Glutamatergic neuron (in vitro differentiated cells): ENCODE measurements around the gene FRMD4A. TPM values are rescaled to one million over a fixed set of nuclear protein-coding genes. Genes with fewer than 3 reads are reported as not detected.
A peak's percentile ranks its signal among the peaks of the same experiment; 100 is the strongest.

ENCODE experiments used
- DNase-seq: peaks from one replicate; pipeline ENCODE4 v3.0.0; 2022
- H3K27ac Mint-ChIP-seq: one replicate; pipeline ENCODE4 v1.8.0; 2020; ENCODE audit warnings: mild to moderate bottlenecking, mixed read lengths, inconsistent platforms; ENCODE audit not compliant: unreplicated experiment
- H3K27me3 Mint-ChIP-seq: one replicate; pipeline ENCODE4 v1.8.0; 2020; ENCODE audit warnings: mild to moderate bottlenecking, moderate library complexity, mixed read lengths, inconsistent platforms; ENCODE audit not compliant: unreplicated experiment
- H3K36me3 Mint-ChIP-seq: one replicate; pipeline ENCODE4 v1.8.0; 2020; ENCODE audit warnings: mild to moderate bottlenecking, mixed read lengths, inconsistent platforms; ENCODE audit not compliant: unreplicated experiment
- H3K4me1 Mint-ChIP-seq: one replicate; pipeline ENCODE4 v1.8.0; 2020; ENCODE audit warnings: mild to moderate bottlenecking, low read depth, mixed read lengths, inconsistent platforms; ENCODE audit not compliant: unreplicated experiment
- H3K4me3 Mint-ChIP-seq: one replicate; pipeline ENCODE4 v1.8.0; 2020; ENCODE audit warnings: mild to moderate bottlenecking, mixed read lengths, inconsistent platforms; ENCODE audit not compliant: unreplicated experiment
- H3K9me3 Mint-ChIP-seq: one replicate; pipeline ENCODE4 v1.8.0; 2020; ENCODE audit warnings: mild to moderate bottlenecking, moderate library complexity, mixed read lengths, inconsistent platforms; ENCODE audit not compliant: unreplicated experiment
- total RNA-seq: library from RNA; stranded (reverse); fragmentation: NEBNext Ultra II Directional; extraction: Animal tissue kit (Norgen Biotek cat#: 25700); gene quantifications from one replicate; pipeline ENCODE4 v1.2.1, GENCODE V29; 2021; ENCODE audit not compliant: unreplicated experiment
- TF ChIP-seq, protein P1 (sequence below): fragments of 200-600 bp; sonication (generic); IDR thresholded peaks from one replicate; pipeline ENCODE4 v1.5.0; 2021; ENCODE audit not compliant: partially characterized antibody, unreplicated experiment

The FRMD4A gene
- total RNA-seq, 1 donor from 2014 or later, result 70.6 TPM

GRCh38 chr10:13614530-13615332 is 716.0 kb downstream of the FRMD4A start:
- Mint-ChIP-seq H3K4me3 (no peak overlapping the region), H3K9me3 (peaks cover 2% of the 10 kb centered on the region), H3K4me1 (peaks cover 4% of the 10 kb centered on the region), H3K27me3 (no peaks in the 10 kb centered on the region), H3K27ac (peak overlapping the region; percentile 45), H3K36me3 (no peaks in the 10 kb centered on the region)
- peak; percentile 30 for DNase-seq
- TF ChIP-seq, protein P1, sequence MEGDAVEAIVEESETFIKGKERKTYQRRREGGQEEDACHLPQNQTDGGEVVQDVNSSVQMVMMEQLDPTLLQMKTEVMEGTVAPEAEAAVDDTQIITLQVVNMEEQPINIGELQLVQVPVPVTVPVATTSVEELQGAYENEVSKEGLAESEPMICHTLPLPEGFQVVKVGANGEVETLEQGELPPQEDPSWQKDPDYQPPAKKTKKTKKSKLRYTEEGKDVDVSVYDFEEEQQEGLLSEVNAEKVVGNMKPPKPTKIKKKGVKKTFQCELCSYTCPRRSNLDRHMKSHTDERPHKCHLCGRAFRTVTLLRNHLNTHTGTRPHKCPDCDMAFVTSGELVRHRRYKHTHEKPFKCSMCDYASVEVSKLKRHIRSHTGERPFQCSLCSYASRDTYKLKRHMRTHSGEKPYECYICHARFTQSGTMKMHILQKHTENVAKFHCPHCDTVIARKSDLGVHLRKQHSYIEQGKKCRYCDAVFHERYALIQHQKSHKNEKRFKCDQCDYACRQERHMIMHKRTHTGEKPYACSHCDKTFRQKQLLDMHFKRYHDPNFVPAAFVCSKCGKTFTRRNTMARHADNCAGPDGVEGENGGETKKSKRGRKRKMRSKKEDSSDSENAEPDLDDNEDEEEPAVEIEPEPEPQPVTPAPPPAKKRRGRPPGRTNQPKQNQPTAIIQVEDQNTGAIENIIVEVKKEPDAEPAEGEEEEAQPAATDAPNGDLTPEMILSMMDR, result no peak

- TF ChIP-seq, protein P1, result no peak
- Mint-ChIP-seq H3K4me1 (peaks cover 4% of the 10 kb centered on the region), H3K9me3 (peaks cover 2% of the 10 kb centered on the region), H3K4me3 (no peak overlapping the region), H3K27me3 (no peaks in the 10 kb centered on the region), H3K36me3 (no peaks in the 10 kb centered on the region), H3K27ac (no peak overlapping the region)
- DNase-seq, result no peak
Measured at GRCh38 chr10:13613519-13613918, 717.2 kb downstream of the FRMD4A start.

DNA sequence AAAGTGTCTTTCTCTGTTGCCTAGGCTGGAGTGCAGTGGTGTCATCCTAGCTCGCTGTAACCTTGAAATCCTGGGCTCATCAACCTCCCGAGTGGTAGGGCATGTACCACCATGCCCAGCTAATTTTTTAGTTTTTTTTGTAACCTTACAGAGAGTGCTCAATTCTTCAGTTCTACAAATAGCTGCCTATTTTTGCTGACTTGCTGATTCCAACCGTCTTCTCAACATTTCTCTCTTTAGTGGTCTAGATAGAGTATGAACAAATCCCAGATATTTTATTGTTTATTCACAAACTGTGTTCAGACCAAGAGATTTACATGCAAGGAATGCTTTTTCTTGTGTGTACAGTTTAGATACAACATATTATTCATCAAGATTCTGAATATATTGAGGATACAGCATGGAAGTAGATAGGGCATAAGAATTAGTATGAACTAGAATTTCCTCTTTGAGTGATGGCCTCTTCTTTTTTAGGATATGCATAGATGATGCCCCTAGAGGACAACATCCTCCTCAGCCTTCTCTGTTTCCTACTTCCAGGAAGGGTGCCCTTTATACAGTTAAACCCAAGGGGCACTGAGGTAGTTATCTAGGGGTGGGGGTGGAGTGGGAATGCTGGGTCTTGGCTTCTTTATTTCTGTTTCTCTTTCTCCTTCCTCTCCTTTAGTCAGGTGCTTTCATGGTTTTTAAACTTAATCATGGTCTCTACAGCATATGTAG is 717.9 kb downstream of the FRMD4A start:
- no peak for DNase-seq
- Mint-ChIP-seq H3K27ac (no peak overlapping the region), H3K9me3 (peaks cover 2% of the 10 kb centered on the region), H3K4me1 (peaks cover 7% of the 10 kb centered on the region), H3K27me3 (no peaks in the 10 kb centered on the region), H3K36me3 (no peaks in the 10 kb centered on the region), H3K4me3 (no peak overlapping the region)
- TF ChIP-seq, protein P1, result no peak

- no peaks in the 10 kb centered on the region for H3K36me3 Mint-ChIP-seq
- H3K27me3 Mint-ChIP-seq, result no peaks in the 10 kb centered on the region
- H3K4me3 Mint-ChIP-seq, result no peak overlapping the region
- DNase-seq, result no peak
- no peaks in the 10 kb centered on the region for H3K9me3 Mint-ChIP-seq
- peaks cover 3% of the 10 kb centered on the region for H3K4me1 Mint-ChIP-seq
- H3K27ac Mint-ChIP-seq, result no peak overlapping the region
- TF ChIP-seq, protein P1, result no peak
Measured at GRCh38 chr10:13608246-13608853, 722.4 kb downstream of the FRMD4A start.
